Activated CD8-positive, alpha-beta memory T cell treated with anti-CD3 and anti-CD28 coated beads for 1 hour (primary cell): ENCODE results near the gene CITED4.

Source experiments
- DNase-seq, 2 donors: peaks; one replicate each; pipeline ENCODE4 v3.0.0-alpha.2; 2020; ENCODE audit warnings: low read depth in 1 of 2; ENCODE audit errors: extremely low read depth in 1 of 2

Gene CITED4

GRCh38 chr1:40837601-40838000 lies 24.6 kb downstream of the CITED4 start:
- DNase-seq: no peak

GRCh38 chr1:40836283-40836682 lies 25.9 kb downstream of the CITED4 start:
- DNase-seq: no peak

GRCh38 chr1:40834968-40835545 lies 27.1 kb downstream of the CITED4 start:
- no peak for DNase-seq

- DNase-seq: no peak
Measured at GRCh38 chr1:40833979-40834378, 28.2 kb downstream of the CITED4 start.

GRCh38 chr1:40831001-40831732 lies 31.0 kb downstream of the CITED4 start:
- DNase-seq: no peak

- no peak for DNase-seq
Measured at GRCh38 chr1:40830419-40830943, 31.7 kb downstream of the CITED4 start.

GRCh38 chr1:40829631-40830245 lies 32.4 kb downstream of the CITED4 start:
- DNase-seq: no peak

GRCh38 chr1:40825996-40826395 lies 36.2 kb downstream of the CITED4 start:
- DNase-seq: no peak

- no peak for DNase-seq
Measured at GRCh38 chr1:40825435-40825788, 36.8 kb downstream of the CITED4 start.

GRCh38 chr1:40824591-40825434 lies 37.4 kb downstream of the CITED4 start:
- no peak for DNase-seq

- no peak for DNase-seq
Measured at GRCh38 chr1:40823983-40824382, 38.2 kb downstream of the CITED4 start.

- DNase-seq: no peak
Measured at GRCh38 chr1:40823345-40823744, 38.8 kb downstream of the CITED4 start.

GRCh38 chr1:40822890-40823289 lies 39.3 kb downstream of the CITED4 start:
- no peak for DNase-seq

- no peak for DNase-seq
Measured at GRCh38 chr1:40820911-40821693, 41.1 kb downstream of the CITED4 start.

- no peak for DNase-seq
Measured at GRCh38 chr1:40820251-40820797, 41.8 kb downstream of the CITED4 start.

- DNase-seq: no peak
Measured at GRCh38 chr1:40819101-40819500, 43.1 kb downstream of the CITED4 start.

- peak; percentile 70 to 74 for DNase-seq
Measured at GRCh38 chr1:40818264-40818961, 43.8 kb downstream of the CITED4 start.

- DNase-seq: no peak
Measured at GRCh38 chr1:40817791-40818263, 44.3 kb downstream of the CITED4 start.

GRCh38 chr1:40815420-40815819 lies 46.7 kb downstream of the CITED4 start:
- DNase-seq: no peak
